Ascending aorta (tissue), 2 donors: ENCODE results near the gene ARSG. TPM values are rescaled to one million over a fixed set of nuclear protein-coding genes. Genes with fewer than 3 reads are reported as not detected.

Experiments
- DNase-seq, 2 donors: peaks; one replicate each; pipeline ENCODE4 v3.0.0-alpha.2; 2019; ENCODE audit warnings: low spot score in 2 of 2
- H3K27ac ChIP-seq, 2 donors: fragments of 200-600 bp; sonication (generic); one replicate each; pipeline ENCODE4 v1.5.1; 2016 to 2017; ENCODE audit warnings: mild to moderate bottlenecking in 1 of 2
- H3K27me3 ChIP-seq: fragments of 200-600 bp; sonication (generic); one replicate; pipeline ENCODE4 v1.5.1; 2017
- H3K36me3 ChIP-seq, 2 donors: fragments of 200-600 bp; sonication (generic); one replicate each; pipeline ENCODE4 v1.5.1; 2016
- H3K4me1 ChIP-seq, 2 donors: fragments of 200-600 bp; sonication (generic); one replicate each; pipeline ENCODE4 v1.5.1; 2016 to 2017; ENCODE audit warnings: mild to moderate bottlenecking in 1 of 2
- H3K4me3 ChIP-seq, 2 donors: fragments of 200-600 bp; sonication (generic); one replicate each; pipeline ENCODE4 v1.5.1; 2016 to 2017; ENCODE audit warnings: mild to moderate bottlenecking in 1 of 2
- H3K9me3 ChIP-seq, 2 donors: fragments of 200-600 bp; sonication (generic); one replicate each; pipeline ENCODE4 v1.5.1; 2016
- intact Hi-C: fragments of 100-400 bp; cut with DNase I; formaldehyde crosslinking; loops from one replicate; pipeline ENCODE4 v1.15.1; 2023
- total RNA-seq: library from RNA; depleted of rRNA; stranded (reverse); fragments of >200 nt; gene quantifications from one replicate; pipeline ENCODE4 v1.1.0, GENCODE V29; 2016
- TF ChIP-seq, protein P1 (sequence below), 3 experiments: fragments of 200-600 bp in 2 of 3; fragments of 450-650 bp in 1 of 3; sonication (generic) in 2 of 3; IDR thresholded peaks; one replicate each; pipeline ENCODE4 v1.5.1; 2016 to 2019; ENCODE audit warnings: antibody characterized with exemption in 3 of 3, mild to moderate bottlenecking in 1 of 3, moderate library complexity in 1 of 3

Gene ARSG
- total RNA-seq, 1 donor from 2014 or later, result 7.3 TPM

DNA sequence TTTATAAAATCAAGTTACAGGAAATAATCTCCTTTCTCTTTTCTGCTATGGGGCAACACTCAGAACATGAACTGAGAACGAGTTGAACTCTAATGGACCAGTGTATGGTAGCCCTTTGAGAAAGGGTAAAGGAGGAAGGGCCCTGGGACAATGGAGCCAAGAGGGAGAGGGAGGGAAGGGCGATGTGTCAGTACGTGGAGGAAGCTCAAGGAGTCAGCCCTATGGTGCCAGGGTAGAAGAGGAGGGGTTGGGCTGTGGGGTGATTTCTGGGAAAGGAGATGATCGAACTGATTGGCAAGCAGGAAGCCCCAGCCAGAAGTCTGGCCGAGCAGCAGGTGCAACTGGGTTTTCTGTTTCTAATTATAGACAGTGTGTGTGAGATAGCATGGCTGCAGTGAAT is 170.3 kb downstream of the ARSG start:
- DNase-seq, result no peak
- Histone ChIP-seq H3K4me1 (peaks cover 0 to 5% of the 10 kb centered on the region in 2 donors), H3K27me3 (no peaks in the 10 kb centered on the region), H3K4me3 (no peak overlapping the region), H3K9me3 (no peaks in the 10 kb centered on the region), H3K27ac (no peak overlapping the region), H3K36me3 (no peaks in the 10 kb centered on the region)
- intact Hi-C loops, result loop anchor here (10.0 kb wide), 1 partner anchor 497 kb away; no protein-coding TSS in a partner anchor
- TF ChIP-seq, protein P1, sequence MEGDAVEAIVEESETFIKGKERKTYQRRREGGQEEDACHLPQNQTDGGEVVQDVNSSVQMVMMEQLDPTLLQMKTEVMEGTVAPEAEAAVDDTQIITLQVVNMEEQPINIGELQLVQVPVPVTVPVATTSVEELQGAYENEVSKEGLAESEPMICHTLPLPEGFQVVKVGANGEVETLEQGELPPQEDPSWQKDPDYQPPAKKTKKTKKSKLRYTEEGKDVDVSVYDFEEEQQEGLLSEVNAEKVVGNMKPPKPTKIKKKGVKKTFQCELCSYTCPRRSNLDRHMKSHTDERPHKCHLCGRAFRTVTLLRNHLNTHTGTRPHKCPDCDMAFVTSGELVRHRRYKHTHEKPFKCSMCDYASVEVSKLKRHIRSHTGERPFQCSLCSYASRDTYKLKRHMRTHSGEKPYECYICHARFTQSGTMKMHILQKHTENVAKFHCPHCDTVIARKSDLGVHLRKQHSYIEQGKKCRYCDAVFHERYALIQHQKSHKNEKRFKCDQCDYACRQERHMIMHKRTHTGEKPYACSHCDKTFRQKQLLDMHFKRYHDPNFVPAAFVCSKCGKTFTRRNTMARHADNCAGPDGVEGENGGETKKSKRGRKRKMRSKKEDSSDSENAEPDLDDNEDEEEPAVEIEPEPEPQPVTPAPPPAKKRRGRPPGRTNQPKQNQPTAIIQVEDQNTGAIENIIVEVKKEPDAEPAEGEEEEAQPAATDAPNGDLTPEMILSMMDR (IDR thresholded peaks at IDR 0.05), result no peak

DNA sequence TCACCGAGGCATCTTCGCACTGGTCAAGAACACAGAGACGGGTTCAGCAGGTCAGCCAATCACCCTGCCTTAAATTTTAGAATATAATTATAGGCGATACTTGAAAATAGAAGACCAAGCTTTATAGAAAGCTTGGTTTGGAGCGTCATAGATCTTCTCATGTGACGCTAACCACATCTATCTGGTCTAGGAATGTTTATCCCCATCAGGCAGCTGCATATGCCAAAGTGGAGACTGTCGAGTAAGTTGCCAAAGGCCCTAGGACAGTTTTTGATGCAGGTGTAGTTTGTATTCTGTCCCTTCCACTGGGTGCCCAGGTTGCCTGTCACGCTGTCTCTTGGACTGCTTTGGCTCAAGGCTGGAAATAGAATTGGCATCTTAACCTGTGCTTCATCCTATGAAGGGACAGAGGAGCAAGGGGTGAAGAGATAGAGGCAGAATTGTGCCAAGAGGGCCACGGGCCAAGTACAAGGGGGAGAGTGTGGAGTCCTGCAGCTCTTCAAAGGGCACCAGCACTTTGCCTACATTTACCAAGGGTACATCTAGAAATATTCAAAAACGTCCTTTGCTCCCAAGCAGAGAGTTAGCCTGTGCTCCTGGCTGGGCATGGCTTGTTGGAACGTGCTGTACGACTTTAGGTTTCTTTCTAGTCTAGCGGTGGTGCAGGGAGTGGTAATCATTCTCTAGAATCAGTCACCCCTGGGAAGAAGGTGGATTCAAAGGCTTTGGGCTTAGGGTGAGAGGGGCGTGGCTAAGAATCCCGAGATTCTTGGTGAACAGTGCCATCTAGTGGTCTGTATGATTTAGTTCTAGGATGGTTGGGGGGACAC is 171.3 kb downstream of the ARSG start:
- no peak overlapping the region for H3K27ac ChIP-seq
- no peak overlapping the region for H3K4me3 ChIP-seq
- TF ChIP-seq, protein P1 (IDR thresholded peaks at IDR 0.05), result peak; percentile 60 to 71 (median 67)
- no peaks in the 10 kb centered on the region for H3K36me3 ChIP-seq
- H3K4me1 ChIP-seq, result peaks cover 0 to 5% of the 10 kb centered on the region in 2 donors
- H3K27me3 ChIP-seq, result no peaks in the 10 kb centered on the region
- DNase-seq, result peak in 1 of 2 donors; percentile 81
- intact Hi-C loops, result loop anchor here (1.0 to 10.0 kb wide), 4 partner anchors 26 to 498 kb away; no protein-coding TSS in a partner anchor
- no peaks in the 10 kb centered on the region for H3K9me3 ChIP-seq

DNA sequence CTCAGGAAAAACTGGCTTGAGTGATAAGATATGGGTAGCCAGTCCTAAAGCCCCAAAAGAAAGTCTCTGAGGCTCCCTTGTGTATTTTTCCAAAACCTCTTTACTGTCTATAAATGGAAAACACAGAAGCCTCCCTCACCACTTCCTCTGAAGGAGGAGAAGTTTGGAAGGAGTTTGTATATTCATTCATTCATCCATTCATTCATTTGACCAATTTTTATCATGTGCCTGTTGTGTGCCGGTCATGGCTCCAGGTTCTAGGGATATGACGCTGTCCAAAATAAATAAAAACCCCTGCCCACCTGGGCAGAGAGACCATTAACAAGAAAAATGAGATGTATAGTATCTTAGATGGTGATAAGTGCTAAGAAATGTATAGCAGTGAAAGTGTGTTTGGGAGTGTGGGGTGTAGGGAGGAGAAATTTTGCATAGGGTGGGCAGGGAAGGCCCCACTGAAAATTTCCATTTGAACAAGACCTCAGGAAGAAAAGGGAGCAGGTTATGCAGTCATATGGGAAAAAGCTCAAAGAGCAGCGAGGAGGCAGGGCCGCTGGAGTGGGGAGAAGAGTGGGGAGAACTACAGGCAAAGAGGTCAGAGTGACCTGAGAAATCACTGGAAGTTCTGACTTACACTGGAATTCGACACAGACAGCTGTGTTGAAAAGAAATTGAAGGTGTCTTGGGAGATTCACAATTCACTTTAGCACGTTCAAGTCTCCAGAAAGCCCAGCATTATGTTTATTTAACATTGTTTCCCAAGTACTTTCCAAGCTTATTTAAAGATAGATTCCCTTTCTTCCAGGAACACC is 172.1 kb downstream of the ARSG start:
- intact Hi-C loops, result loop anchor here (1.0 to 10.0 kb wide), 4 partner anchors 27 to 499 kb away; no protein-coding TSS in a partner anchor
- H3K27me3 ChIP-seq, result no peaks in the 10 kb centered on the region
- no peaks in the 10 kb centered on the region for H3K36me3 ChIP-seq
- no peak for DNase-seq
- no peaks in the 10 kb centered on the region for H3K9me3 ChIP-seq
- H3K4me1 ChIP-seq, result peaks cover 0 to 2% of the 10 kb centered on the region in 2 donors
- TF ChIP-seq, protein P1 (IDR thresholded peaks at IDR 0.05), result no peak
- no peak overlapping the region for H3K27ac ChIP-seq
- no peak overlapping the region for H3K4me3 ChIP-seq

DNA sequence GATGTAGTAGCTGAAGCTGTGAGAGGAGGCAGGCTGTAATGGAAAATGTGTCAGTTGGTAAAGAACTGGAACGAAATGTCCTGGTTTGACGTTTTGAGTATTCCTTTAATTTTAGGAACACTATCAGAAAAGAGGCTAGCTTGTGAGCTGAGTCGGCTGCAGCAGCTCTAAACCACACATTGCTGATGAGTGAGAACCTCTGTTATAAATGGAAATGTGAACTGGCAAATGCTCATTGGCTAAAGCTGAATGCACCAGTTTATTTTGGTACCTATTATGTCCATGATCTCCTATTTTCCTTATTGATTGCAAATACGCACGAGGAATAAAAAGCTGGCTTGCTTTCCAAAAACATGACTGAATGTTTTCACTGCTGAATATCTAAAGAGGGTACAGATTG is 177.0 kb downstream of the ARSG start:
- Histone ChIP-seq H3K4me3 (no peak overlapping the region), H3K36me3 (no peaks in the 10 kb centered on the region), H3K4me1 (no peaks in the 10 kb centered on the region), H3K27ac (peak overlapping the region; percentile 67 to 83), H3K9me3 (no peaks in the 10 kb centered on the region), H3K27me3 (no peaks in the 10 kb centered on the region)
- intact Hi-C loops, result loop anchor here (2.0 to 10.0 kb wide), 2 partner anchors 42 to 504 kb away; no protein-coding TSS in a partner anchor
- no peak for DNase-seq
- TF ChIP-seq, protein P1 (IDR thresholded peaks at IDR 0.05), result no peak

DNA sequence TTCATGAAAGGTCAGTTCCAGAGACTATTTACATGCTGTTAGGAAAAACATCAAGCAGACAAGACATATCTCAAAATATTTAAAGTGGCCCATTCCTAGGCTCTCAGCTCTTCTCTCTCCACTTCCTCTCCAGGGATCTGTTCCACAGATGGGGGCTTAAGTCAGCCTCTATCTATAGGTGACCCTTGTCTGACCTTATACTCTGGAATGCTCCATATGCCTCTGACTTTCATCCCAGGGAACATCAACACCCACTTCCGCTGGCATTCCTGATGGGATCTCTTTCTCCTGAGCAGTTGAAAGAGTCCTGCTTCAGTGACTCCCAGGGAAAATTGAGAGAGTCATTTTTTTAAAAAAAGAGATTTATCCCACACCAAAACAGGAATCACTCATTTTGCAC is 177.5 kb downstream of the ARSG start:
- intact Hi-C loops, result loop anchor here (2.0 to 10.0 kb wide), 2 partner anchors 42 to 504 kb away; no protein-coding TSS in a partner anchor
- Histone ChIP-seq H3K9me3 (no peaks in the 10 kb centered on the region), H3K27ac (peak overlapping the region; percentile 56 to 83), H3K36me3 (no peaks in the 10 kb centered on the region), H3K4me3 (no peak overlapping the region), H3K4me1 (no peaks in the 10 kb centered on the region), H3K27me3 (no peaks in the 10 kb centered on the region)
- DNase-seq, result no peak
- TF ChIP-seq, protein P1 (IDR thresholded peaks at IDR 0.05), result no peak

Other genes with a start within 250 kb of the ARSG start
- gene AMZ2, start 43.5 kb upstream of the ARSG start, total RNA-seq, result 41.6 TPM
- gene SLC16A6, start 368 bp upstream of the ARSG start, total RNA-seq, result not detected
- gene WIPI1, start 166.0 kb downstream of the ARSG start, total RNA-seq, result 18.0 TPM
- gene PRKAR1A, start 220.9 kb downstream of the ARSG start, total RNA-seq, result 233 TPM